Measurements from ENCODE around the gene UBR1.

The UBR1 gene

DNA sequence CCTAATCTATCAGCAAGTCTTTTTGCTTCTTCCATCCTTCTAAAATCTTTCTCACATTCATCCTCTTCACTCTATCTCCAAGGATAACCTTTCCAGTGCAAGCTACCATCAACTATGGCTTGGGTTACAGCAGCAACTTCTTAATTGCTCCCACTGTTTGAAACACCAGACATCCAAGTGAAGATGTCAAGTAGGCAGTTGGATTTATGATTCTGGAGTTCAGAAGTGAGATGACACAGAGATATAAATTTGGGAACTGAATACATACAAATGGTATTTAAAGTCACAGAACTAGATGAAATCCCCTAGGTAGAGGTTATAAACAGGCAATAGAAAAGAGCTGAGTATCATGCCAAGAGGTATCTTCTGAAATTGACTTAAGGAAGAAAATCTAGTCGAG, 3.7 kb downstream of the UBR1 start:
- POLR2A ChIA-PET (ENCODE audit: low non-redundant PET), result no interaction called here
- CTCF ChIA-PET, result no interaction called here

DNA sequence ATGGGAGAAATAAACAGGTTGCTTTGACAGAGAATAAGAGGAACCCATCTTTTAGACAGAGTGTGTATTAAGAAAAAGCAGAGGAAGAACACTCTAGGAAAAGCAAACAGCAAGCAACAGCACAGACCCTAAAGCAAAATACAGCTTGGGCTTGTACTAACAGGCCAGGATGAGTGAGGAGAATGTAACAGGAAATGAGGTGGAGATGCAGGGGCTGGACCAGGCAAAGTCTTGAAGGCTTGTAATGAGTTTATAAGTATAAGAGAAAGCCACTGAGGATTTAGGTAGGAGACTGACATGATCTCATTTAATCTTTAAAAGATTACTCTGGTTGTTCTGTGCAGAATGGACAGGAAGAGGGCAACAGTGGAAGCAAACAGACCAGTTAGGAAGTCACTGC, 4.9 kb downstream of the UBR1 start:
- peak overlapping the region; percentile 80 for H3K27ac ChIP-seq
- DNase-seq (ENCODE audit: low spot score), result peak; percentile 65
- CTCF ChIA-PET, result interaction anchor here (0.6 kb wide), 2 partner anchors 40 to 1097 kb away, joined by 3 read pairs; no protein-coding TSS in a partner anchor
- POLR2A ChIA-PET (ENCODE audit: low non-redundant PET), result no interaction called here
- TF ChIP-seq, protein P1, sequence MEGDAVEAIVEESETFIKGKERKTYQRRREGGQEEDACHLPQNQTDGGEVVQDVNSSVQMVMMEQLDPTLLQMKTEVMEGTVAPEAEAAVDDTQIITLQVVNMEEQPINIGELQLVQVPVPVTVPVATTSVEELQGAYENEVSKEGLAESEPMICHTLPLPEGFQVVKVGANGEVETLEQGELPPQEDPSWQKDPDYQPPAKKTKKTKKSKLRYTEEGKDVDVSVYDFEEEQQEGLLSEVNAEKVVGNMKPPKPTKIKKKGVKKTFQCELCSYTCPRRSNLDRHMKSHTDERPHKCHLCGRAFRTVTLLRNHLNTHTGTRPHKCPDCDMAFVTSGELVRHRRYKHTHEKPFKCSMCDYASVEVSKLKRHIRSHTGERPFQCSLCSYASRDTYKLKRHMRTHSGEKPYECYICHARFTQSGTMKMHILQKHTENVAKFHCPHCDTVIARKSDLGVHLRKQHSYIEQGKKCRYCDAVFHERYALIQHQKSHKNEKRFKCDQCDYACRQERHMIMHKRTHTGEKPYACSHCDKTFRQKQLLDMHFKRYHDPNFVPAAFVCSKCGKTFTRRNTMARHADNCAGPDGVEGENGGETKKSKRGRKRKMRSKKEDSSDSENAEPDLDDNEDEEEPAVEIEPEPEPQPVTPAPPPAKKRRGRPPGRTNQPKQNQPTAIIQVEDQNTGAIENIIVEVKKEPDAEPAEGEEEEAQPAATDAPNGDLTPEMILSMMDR (conservative IDR thresholded peaks at IDR 0.05; ENCODE audit: low read depth), result no peak

More for the DNA sequence above, 3.7 kb downstream of the UBR1 start:
- TF ChIP-seq, protein P1 (conservative IDR thresholded peaks at IDR 0.05; ENCODE audit: low read depth), result no peak
- H3K27ac ChIP-seq, result no peak overlapping the region
- DNase-seq (ENCODE audit: low spot score), result no peak

DNA sequence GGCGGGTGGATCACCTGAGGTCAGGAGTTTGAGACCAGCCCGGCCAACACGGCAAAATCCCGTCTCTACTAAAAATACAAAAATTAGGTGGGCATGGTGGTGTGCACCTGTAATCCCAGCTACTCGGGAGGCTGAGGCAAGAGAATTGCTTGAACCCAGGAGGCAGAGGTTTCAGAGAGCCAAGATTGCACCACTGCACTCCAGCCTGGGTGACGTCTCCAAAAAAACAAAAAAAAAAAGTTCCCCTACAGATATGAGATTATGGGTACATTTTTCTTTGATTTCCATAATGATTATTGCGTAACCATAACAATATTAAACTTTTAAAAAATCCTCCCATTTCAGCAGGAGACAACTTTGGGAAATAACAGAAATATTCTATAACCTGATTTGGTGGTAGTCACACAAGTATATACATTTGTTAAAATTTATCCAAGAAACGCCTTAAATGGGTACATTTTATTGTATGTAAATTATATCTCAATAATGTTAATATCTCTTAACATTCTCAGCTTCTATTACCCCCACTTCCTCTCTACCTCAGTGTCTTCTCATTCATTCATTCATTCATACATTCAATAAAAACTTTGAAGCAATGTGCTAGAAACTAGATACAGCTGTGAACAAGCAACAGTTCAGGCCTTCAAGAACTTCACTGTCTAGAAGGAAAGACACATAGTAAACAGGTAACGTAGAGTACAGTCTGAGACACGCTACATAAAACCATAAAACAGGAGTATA, 6.6 kb downstream of the UBR1 start:
- TF ChIP-seq, protein P1 (conservative IDR thresholded peaks at IDR 0.05; ENCODE audit: low read depth), result no peak
- H3K27ac ChIP-seq, result no peak overlapping the region
- CTCF ChIA-PET, result no interaction called here
- POLR2A ChIA-PET (ENCODE audit: low non-redundant PET), result no interaction called here
- no peak for DNase-seq (ENCODE audit: low spot score)

DNA sequence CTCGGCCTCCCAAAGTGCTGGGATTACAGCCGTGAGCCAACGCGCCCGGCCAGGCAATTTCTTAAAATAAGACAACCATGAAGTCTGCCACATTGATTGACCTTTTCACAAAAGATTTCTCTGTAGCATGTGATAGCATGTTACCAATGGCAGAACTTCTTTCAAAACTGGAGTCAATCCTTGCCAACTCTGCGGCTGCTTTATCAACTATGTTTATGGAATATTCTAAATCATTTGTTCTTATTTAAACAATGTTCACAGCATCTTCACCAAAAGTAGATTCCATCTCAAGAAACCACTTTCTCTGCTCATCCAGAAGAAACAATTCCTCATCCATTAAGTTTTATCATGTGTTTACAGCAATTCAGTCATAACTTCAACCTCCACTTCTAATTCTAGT, 9.4 kb downstream of the UBR1 start:
- TF ChIP-seq, protein P1 (conservative IDR thresholded peaks at IDR 0.05; ENCODE audit: low read depth), result no peak
- no peak overlapping the region for H3K27ac ChIP-seq
- ChIA-PET CTCF (interaction anchor here (0.6 kb wide), 1 partner anchor 156 kb away, joined by 3 read pairs; no protein-coding TSS in a partner anchor), POLR2A (ENCODE audit: low non-redundant PET) (no interaction called here)
- no peak for DNase-seq (ENCODE audit: low spot score)

DNA sequence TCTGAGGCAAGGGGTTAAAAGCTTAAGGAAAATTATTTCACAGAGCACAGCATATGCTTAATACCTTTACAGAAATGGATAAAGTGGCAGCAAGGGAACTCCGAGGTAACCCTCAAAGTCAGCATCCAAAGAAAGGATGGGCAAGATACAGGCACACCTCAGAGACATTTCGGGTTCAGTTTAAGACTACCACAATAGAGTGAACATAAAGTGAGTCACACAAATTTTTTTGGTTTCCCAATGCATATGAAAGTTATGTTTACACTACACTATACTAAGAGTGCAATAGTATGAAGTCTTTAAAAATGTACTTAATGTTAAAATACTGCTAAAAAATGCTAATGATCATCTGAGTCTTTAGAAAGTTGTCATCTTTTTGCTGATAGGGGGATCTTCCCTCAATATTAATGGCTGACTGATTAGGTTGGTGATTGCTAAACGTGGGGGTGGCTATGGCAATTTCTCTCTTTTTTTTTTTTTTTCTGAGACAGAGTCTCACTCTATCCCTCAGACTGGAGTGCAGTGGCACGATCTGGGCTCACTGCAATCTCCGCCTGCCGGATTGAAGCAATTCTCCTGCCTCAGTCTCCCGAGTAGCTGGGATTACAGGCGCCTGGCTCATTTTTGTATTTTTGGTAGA, 10.0 kb downstream of the UBR1 start:
- TF ChIP-seq, protein P1 (conservative IDR thresholded peaks at IDR 0.05; ENCODE audit: low read depth), result no peak
- ChIA-PET POLR2A (ENCODE audit: low non-redundant PET) (no interaction called here), CTCF (interaction anchor here (0.6 kb wide), 1 partner anchor 156 kb away, joined by 3 read pairs; no protein-coding TSS in a partner anchor)
- no peak overlapping the region for H3K27ac ChIP-seq
- no peak for DNase-seq (ENCODE audit: low spot score)

DNA sequence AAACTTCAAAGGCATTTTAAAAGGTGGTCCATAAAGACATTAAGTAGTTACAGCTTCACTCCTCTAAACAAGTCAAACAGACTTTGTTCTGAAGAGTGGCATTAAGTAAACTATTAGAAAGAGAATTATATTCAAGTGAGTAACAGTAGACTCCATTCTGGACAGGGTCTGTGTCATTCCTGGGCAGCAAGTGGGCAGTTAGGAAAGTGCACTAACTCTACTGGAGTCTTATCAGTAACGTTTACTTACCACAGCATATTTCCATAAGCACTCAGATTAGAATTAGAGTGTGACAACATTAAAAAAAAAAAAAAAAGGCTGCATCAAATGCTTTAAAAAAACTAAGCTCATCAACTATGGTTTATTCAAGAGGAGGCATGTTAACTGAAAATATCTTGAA, 10.6 kb downstream of the UBR1 start:
- TF ChIP-seq, protein P1 (conservative IDR thresholded peaks at IDR 0.05; ENCODE audit: low read depth), result no peak
- no peak overlapping the region for H3K27ac ChIP-seq
- DNase-seq (ENCODE audit: low spot score), result no peak
- POLR2A ChIA-PET (ENCODE audit: low non-redundant PET), result no interaction called here
- CTCF ChIA-PET, result no interaction called here

Data from RWPE1 (cell line).